RWPE1 (cell line): ENCODE results near the gene RNU1-3.
"Not testable (repeated sequence)": the region's sequence is repeated elsewhere in the genome, so short reads cannot be mapped to it uniquely, and the experiment has no call there.

Source experiments
- CTCF ChIA-PET: fragments of 350-600 bp; sonication (Branson Sonifier 250); formaldehyde crosslinking; extraction: SDS; loops from one replicate; lab custom pipeline; 2021; lab: Yijun Ruan, JAX
- POLR2A ChIA-PET: fragments of 400-600 bp; formaldehyde crosslinking; extraction: SDS; loops from one replicate; lab custom pipeline; 2020; ENCODE audit warnings: antibody characterized with exemption; ENCODE audit not compliant: low non-redundant PET; lab: Yijun Ruan, JAX
- DNase-seq: peaks from one replicate; pipeline ENCODE4 v3.0.0; 2012; ENCODE audit warnings: low spot score
- H3K27ac ChIP-seq: fragments of 450-650 bp; 2 replicates; pipeline ENCODE4 v1.5.1; 2017
- TF ChIP-seq, protein P1 (sequence below): fragments of 450-650 bp; conservative IDR thresholded peaks from 2 replicates; pipeline ENCODE4 v1.5.1; 2017; ENCODE audit warnings: low read depth, mild to moderate bottlenecking

The RNU1-3 gene

DNA sequence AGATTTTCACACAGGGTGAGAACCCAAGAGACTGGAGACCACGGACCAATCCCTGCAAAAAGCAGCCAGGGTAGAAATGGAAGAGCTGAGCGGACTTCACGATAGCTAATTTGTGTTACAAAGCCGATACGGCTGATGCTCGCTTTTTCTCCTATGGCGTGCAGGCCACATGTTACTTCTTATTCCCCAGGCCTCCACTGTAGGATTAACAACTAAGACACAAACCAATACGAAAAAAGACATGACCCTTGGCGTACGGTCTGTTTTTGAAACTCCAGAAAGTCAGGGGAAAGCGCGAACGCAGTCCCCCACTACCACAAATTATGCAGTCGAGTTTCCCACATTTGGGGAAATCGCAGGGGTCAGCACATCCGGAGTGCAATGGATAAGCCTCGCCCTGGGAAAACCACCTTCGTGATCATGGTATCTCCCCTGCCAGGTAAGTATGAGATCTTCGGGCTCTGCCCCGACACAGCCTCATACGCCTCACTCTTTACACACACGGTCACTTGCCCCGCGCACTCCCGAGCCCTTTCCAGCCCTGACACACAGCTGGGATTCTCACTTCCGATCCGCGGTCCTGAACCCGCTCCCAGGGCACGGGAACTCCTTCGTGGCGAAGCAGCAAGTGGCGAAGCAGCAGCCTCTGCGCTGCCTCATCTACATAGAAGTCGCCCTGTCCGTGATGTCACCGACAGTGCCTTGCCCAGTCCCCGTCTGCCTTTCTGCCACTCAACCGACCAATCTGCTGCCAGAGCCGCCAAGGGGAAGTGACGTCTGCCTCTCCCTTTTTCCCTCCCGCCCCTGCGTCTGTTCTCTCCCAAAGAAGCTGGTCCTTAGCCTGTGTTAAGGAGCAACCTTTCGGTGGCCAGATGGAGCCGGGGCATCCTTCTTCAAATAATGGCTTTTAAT is at the start of gene RNU1-3:
RNU1-3 (minus strand) TSS at position 447 of the 912 bp plus-strand sequence.
- CTCF ChIA-PET, POLR2A ChIA-PET, DNase-seq, H3K27ac ChIP-seq: not testable (repeated sequence)

DNA sequence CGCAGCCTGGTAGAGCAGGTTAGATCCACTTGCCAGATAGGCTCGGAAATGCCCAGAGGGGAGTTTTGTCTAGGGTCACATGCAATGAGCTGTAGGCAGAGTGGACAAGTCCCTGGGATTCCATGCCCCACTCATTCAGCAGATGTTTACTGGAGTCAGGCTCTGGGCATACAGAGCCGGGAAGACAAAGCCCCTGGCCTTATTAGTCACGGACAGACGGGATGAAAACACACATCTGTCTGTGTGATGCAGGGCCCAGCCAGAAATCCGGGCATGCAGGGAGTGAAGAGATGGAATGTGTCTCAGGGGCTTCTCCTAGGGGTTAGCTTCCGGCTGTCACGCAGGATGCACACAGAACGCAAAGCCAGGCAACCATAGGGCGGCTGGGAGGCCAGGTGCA is 46.7 kb upstream of the RNU1-3 start:
- H3K27ac ChIP-seq, POLR2A ChIA-PET, DNase-seq: not testable (repeated sequence)
- CTCF ChIA-PET: interaction anchor here (0.6 kb wide), 1 partner anchor 431 kb away, joined by 8 read pairs; no protein-coding TSS in a partner anchor

DNA sequence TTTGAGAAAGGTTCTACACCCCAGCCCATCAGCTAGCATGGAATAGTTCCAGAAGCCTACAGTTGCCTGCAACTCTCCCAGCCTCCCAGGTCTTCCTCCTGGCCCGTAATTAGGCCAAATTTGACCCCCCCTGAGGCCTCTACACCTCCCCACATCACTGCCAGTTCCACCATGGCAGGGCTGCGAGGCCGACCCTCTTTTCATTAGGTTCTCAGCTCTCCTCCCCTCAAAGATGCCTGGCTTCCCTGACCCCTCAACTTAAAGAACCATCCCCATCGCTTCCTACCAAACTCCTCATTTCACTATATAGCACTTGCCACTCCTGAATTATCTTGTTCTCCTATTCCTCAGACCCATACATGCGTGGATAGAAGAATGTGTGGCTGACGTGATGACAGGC is 46.2 kb upstream of the RNU1-3 start:
- CTCF ChIA-PET, H3K27ac ChIP-seq, POLR2A ChIA-PET, DNase-seq: not testable (repeated sequence)

DNA sequence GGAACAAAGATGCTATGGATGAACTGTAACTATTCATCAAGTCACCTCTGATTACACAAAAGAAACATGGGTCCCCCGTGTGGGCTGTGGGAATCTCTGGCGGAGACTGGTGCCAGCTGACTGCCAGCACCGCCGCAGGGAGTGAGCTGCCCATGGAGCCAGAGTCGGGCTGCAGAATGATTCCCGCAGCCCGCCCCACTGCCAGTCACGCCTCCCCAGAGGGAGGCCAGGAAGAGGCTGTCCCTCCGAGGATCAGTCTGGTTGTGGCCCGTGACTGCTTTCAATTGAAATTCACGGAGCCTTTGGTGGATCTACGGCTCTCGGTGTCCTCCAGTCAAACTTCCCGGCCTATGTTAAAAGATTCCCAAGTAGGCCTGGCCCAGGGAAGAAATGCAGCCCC is 45.8 kb upstream of the RNU1-3 start:
- DNase-seq, H3K27ac ChIP-seq, CTCF ChIA-PET, POLR2A ChIA-PET: not testable (repeated sequence)

DNA sequence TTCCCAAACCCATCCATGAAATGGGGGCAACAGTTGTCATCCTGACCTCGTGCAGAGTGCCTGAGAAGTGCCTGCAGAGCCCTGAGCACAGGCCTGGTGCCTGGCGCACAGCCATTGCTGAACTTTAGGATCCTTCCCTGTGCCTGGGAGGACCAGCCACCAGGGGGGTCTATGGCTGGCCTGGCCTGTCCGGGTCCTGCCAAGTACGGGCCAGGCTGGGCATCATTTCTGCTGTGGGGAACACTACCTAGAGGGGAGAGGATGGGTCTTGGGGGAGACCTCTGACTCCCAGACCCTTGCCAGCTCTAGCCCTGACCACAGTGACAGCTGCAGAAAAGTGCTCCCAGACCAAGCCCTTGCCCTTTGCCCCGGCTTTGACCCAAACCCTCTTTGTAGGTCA is 45.4 kb upstream of the RNU1-3 start:
- DNase-seq, CTCF ChIA-PET, H3K27ac ChIP-seq, POLR2A ChIA-PET: not testable (repeated sequence)

DNA sequence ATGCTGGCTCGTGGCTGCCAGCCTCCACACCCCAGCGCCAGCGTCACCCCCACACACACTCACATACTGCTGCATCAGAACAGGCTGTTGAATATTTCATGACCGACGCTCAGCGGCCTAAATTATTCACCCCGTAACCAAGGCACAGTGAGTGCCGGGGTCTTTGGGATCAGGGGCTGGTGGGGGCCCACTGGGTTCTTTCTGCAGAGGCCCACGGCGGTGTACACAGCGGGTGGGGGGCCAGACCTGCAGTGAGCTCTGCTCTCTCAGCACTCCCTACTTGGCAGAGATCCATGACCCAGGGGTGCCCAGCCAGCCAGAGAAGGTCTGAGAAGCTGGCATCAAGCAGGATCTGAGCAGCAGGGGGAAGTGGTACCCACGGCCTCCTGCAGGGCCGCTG is 43.9 kb upstream of the RNU1-3 start:
- CTCF ChIA-PET: interaction anchor here (1.0 to 1.2 kb wide), 3 partner anchors 9 to 102 kb away, joined by 3 to 4 read pairs (median 3); no protein-coding TSS in a partner anchor
- DNase-seq, POLR2A ChIA-PET, H3K27ac ChIP-seq: not testable (repeated sequence)

DNA sequence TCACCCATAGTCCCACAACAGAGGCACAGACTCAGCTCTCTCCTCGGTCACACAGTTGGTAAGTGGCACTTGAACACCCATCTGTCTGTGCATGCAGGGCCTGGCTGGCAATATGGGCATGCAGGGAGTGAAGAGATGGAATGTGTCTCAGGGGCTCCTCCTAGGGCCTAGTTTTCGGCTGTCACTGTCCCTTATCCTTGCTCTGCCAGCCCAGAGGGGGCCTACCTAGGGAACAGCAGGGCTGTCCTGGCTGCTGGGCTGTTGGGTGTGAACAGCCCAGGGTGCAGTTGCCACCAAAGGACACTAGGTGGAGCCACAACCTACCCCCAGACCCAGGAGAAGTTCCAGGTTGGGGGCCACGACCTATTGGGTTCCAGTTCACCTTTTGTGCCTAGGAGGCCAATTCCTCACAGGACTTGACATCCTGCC is 42.9 kb upstream of the RNU1-3 start:
- H3K27ac ChIP-seq, DNase-seq, POLR2A ChIA-PET: not testable (repeated sequence)
- TF ChIP-seq, protein P1, sequence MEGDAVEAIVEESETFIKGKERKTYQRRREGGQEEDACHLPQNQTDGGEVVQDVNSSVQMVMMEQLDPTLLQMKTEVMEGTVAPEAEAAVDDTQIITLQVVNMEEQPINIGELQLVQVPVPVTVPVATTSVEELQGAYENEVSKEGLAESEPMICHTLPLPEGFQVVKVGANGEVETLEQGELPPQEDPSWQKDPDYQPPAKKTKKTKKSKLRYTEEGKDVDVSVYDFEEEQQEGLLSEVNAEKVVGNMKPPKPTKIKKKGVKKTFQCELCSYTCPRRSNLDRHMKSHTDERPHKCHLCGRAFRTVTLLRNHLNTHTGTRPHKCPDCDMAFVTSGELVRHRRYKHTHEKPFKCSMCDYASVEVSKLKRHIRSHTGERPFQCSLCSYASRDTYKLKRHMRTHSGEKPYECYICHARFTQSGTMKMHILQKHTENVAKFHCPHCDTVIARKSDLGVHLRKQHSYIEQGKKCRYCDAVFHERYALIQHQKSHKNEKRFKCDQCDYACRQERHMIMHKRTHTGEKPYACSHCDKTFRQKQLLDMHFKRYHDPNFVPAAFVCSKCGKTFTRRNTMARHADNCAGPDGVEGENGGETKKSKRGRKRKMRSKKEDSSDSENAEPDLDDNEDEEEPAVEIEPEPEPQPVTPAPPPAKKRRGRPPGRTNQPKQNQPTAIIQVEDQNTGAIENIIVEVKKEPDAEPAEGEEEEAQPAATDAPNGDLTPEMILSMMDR: peak; percentile 51
- CTCF ChIA-PET: interaction anchor here (0.6 to 1.8 kb wide), 9 partner anchors 11 to 1547 kb away, joined by 3 to 9 read pairs (median 3); no protein-coding TSS in a partner anchor

DNA sequence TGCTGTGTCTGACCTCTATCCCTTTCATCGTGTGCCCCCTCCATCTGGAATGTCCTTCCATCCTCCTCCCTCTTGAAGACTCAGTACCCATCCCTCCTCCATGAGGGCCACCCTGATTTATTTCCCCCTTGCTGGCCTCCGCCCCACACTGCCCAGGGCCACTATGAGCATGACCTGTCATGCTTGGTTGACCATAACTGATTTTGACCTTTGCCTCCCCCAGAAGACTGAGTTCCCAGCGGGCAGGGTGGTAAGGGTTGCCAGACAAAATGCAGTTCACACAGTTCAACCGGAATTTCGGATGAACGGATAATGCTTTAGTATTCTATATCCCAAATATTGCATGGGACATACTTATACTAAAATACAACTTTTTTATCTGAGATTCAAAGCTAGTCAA is 42.0 kb upstream of the RNU1-3 start:
- POLR2A ChIA-PET, H3K27ac ChIP-seq, DNase-seq: not testable (repeated sequence)
- CTCF ChIA-PET: interaction anchor here (0.8 to 1.8 kb wide), 4 partner anchors 10 to 184 kb away, joined by 3 to 9 read pairs (median 6); no protein-coding TSS in a partner anchor

DNA sequence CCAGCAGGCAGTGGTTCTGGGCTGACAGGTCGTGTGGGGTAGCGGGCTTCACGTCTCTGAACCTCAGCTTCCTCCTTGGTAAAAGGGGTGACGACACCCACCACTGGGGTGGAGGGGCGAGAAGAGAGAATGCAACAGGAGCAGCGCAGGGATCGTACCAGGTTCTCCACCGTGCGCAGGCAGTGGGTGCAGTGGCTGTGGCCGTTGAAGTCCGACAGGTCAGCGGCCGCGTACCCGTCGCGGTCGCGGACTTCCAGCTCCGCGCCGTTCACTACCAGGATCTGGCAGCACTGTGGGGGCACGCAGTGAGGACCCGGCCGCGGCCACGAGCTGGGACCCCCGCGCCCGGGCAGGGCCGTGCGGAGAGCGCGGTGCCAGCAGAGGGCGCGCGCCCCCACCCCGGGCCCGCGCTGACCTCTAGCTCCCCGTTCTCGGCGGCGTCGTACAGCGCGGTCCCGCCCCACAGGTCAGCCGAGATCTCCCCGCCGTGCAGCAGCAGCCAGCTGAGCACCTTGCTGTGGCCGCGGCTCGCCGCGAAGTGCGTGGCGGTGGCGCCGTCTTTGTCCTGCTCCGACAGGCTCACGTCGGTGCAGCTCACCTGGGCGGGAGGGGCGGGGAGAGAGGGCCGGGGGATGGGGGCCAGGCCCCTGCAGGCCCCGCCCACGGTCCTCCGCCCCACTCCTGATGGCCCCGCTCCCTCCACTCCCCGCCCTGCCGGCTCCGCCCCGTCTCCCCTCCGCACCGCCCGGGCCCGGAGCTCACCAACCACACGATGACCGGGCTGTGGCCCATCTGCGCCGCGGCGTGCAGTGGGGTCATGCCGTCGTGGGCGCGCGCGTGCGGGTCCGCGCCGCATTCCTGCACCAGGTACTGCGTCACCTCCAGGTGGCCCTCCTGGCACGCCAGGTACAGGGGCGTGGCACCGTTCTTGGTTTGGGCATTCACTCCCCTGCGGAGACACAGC is 40.7 kb upstream of the RNU1-3 start:
- H3K27ac ChIP-seq, POLR2A ChIA-PET, DNase-seq: not testable (repeated sequence)
- CTCF ChIA-PET: interaction anchor here (0.6 to 1.3 kb wide), 3 partner anchors 10 to 180 kb away, joined by 3 read pairs; no protein-coding TSS in a partner anchor

DNA sequence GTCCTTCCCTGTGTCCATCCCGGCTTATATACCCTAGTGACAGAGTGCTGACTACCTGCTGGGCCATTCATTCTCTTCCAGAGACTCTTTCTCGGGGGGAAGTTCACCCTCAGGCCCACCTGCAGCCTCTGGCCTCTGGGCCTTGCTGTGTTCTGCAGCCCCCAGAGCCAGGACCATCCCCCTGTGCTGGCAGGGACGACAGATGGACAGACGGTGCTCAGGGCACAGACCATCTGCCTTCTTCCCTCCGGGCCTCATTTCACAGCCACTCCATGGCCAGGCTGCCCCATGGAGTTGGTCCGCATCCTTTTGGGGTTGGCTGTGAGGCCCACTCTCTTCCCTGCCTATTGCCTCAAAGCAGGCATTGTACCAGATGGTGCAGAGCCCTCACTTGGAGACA is 39.6 kb upstream of the RNU1-3 start:
- DNase-seq, POLR2A ChIA-PET, H3K27ac ChIP-seq: not testable (repeated sequence)
- CTCF ChIA-PET: interaction anchor here (0.6 to 1.3 kb wide), 4 partner anchors 10 to 314 kb away, joined by 3 read pairs; no protein-coding TSS in a partner anchor

DNA sequence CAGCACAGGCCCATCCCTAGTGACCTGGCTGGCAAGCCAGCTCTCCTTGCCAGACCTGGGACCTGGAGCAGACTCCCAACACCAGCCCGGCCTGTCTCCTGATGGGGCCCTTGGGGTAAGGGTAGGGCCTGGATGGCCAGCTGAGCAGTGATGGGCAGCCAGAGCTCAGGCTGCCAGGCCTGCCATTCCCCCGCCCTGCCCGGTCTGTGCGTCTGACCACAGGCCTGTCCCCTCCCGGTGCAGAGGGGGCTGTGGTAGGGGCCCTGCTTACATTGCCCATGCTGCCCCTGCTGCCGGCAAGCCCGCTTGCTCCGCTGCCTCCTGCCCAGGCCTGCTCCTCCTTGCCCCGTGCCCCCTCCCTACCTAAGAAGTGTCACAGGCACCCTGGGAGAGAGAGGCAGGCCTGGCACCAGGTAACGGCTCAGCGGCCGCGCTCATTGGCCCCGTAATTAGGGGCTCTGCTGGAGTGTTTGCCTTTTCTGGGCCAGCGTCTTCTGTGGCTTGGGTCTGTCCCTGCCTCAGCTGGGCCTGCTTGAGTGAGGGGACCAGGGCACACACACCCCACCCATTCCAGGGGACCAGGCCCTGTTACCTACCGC is 37.9 kb upstream of the RNU1-3 start:
- CTCF ChIA-PET: interaction anchor here (0.6 to 1.2 kb wide), 8 partner anchors 9 to 302 kb away, joined by 3 to 5 read pairs (median 3); no protein-coding TSS in a partner anchor
- DNase-seq, POLR2A ChIA-PET, H3K27ac ChIP-seq: not testable (repeated sequence)

DNA sequence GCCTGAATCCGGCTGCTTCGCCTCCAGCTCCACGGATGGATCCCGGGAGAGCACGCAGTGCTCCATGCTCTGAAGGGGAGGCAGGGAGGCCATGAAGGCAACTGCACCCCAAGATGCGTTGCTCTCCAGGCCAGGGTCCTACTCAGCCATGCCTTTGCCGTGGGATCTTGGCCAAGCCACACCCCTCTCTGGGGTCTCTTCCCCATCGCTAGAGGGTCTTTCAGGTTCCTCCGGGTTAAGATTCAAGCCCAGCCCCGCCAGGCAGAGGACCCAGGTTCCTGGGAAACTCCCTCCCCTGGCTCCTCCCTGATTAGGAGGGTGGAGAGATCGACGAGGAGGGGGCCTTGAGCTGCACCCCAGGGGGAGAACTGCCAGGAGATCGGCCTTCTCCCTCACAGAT is 37.3 kb upstream of the RNU1-3 start:
- CTCF ChIA-PET: interaction anchor here (0.6 to 1.2 kb wide), 9 partner anchors 8 to 302 kb away, joined by 3 to 6 read pairs (median 3); no protein-coding TSS in a partner anchor
- H3K27ac ChIP-seq, DNase-seq, POLR2A ChIA-PET: not testable (repeated sequence)

DNA sequence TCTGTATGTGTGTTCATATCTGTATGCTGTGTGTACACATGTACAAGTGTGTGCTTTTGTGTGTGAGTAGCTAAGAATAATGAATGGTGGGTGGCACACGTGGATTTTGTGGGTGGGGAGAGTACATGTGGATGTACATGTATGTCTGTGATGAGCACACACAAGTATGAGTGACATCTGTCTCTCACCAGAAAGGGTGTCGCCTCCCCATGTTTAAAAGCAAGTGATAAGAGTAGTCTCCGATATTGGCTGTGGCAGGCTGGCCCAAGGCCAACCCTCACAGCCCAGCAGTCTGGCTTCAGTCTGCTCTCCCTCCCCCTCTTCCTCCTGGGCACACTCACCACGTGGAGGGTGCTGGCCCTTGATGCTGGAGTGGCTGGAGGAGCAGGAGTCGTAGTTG is 36.9 kb upstream of the RNU1-3 start:
- POLR2A ChIA-PET, H3K27ac ChIP-seq, DNase-seq: not testable (repeated sequence)
- CTCF ChIA-PET: interaction anchor here (0.6 to 1.2 kb wide), 7 partner anchors 8 to 94 kb away, joined by 3 to 6 read pairs (median 3); no protein-coding TSS in a partner anchor

DNA sequence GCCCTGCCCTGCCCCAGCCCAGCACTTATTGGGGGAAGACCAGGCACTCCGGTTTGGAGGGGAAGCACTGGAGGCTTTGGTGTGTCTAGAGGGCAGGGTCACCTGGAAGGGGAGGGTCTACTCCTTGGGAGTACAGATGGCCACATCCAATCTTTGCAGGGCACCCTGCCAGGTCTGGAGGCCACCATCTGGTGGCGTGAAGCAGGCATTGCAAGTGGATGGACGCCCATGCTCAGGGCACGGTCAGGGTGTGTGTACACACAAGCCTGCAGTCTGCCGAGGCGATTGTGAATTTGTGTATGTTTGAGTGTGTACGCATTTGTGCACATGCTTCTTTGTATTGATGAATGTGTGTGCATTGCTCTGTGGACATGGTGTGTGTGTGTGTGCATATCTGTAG is 36.4 kb upstream of the RNU1-3 start:
- CTCF ChIA-PET: interaction anchor here (0.8 to 1.3 kb wide), 3 partner anchors 15 to 68 kb away, joined by 3 to 6 read pairs (median 6); no protein-coding TSS in a partner anchor
- H3K27ac ChIP-seq, POLR2A ChIA-PET, DNase-seq: not testable (repeated sequence)
